Stimulated activated CD8-positive, alpha-beta memory T cell treated with anti-CD3 and anti-CD28 coated beads, Interleukin-7, amount 100 ng/mL, for 24 hours (primary cell): ENCODE measurements around the gene NUP37.
"Not testable (repeated sequence)": the region's sequence is repeated elsewhere in the genome, so short reads cannot be mapped to it uniquely, and the experiment has no call there.

Source experiments
- DNase-seq: peaks from one replicate; pipeline ENCODE4 v3.0.0-alpha.2; 2020; ENCODE audit warnings: low read depth

The NUP37 gene

DNA sequence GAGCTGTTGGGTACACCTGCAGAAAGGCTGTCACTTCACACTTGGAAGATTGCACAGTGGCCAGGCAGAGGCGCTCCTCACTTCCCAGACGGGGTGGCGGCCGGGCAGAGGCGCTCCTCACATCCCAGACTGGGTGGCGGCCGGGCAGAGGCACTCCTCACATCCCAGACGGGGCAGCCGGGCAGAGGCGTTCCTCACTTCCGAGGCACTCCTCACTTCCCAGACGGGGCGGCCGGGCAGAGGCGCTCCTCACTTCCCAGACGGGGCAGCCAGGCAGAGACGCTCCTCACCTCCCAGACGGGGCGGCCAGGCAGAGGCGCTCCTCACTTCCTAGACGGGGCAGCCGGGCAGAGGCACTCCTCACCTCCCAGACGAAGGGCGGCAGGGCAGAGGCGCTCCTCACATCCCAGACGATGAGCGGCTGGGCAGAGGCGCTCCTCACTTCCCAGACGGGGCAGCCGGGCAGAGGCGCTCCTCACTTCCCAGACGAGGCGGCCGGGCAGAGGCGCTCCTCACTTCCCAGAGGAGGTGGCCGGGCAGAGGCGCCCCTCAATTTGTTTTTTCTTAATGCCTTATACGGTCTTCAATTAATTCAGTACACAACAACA is 30.6 kb downstream of the NUP37 start:
- not testable (repeated sequence) for DNase-seq

DNA sequence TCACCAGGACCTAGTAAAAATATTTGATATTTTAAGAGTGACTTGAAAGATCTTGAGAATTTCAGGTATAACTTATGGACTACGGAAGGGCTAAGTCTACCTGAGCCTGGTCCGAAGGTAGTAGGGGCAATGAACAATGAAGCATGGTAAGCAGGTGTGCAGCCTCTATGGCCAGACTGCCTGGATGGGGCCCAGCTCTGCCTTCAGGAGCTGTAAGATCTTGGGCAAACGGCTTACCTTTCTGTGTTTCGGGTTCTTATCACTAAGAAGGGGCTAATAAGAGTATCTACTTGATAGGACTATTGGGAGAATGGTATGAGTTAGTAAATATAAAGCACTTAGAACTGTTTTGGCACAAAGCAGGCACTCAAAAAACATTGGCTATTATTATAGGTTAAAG is 39.1 kb downstream of the NUP37 start:
- no peak for DNase-seq

DNA sequence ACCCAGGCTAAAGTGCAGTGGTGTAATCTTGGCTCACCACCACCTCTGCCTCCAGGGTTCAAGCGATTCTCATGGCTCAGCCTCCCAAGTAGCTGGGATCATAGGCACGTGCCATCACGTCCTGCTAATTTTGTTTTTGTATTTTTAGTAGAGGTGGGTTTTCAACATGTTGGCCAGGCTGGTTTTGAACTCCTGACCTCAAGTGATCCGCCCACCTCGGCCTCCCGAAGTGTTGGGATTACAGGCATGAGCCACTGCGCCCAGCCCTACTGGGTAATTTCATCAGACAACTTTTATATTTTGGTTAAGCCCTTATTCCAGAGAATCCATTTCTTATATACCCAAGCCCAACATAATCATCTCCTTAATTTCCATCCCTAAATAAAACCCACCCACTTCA is 47.8 kb downstream of the NUP37 start:
- not testable (repeated sequence) for DNase-seq

DNA sequence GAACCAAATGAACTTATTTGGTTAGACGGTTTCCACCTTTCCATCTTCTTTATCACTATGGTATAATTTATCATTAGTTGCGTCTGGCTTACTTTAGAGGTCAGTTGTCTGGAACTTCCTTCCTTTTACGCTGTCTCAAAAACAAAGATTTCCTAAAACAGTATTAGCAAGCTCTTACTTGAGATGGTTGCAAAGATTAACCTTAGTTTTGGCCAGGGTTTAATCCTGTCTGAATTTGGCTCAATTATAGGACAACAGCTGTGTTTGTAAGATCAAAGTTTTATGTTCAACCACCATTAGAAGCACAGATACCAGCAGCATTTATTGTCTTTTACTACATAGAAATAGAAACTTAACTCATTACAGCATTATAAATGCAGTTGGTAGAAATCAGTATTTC is 50.2 kb downstream of the NUP37 start:
- no peak for DNase-seq

DNA sequence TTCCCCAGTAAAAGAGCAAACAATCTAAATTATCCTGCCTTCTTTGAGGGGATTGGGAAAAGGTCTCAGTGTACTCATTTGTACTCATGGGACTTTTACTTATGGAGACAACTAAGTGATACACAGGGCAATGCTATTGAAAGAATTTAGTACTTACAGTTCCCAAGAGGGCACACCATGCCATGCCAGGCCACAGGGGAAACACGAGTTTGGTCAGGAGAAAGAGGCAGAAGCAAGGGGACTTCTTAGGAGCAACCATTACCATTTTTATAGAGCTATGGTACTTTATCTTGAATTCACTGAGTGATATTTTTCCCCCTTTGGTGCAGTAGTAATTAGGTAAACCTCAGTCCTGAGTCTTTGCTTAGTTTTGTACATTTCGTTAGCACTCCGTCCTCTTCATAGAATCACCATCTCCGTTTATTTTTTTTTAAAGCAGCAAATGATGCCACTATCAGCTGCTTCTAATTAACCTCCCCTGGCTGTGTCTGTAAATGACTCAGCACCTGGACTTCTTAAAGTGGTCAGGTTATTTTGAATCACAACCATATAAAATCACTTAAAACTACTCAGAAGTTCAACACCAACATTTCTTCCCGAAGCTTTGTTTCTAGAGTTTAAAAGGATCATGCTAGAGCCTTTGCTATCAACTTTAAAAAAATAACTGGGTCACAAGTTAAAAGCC is 52.2 kb downstream of the NUP37 start:
- no peak for DNase-seq

DNA sequence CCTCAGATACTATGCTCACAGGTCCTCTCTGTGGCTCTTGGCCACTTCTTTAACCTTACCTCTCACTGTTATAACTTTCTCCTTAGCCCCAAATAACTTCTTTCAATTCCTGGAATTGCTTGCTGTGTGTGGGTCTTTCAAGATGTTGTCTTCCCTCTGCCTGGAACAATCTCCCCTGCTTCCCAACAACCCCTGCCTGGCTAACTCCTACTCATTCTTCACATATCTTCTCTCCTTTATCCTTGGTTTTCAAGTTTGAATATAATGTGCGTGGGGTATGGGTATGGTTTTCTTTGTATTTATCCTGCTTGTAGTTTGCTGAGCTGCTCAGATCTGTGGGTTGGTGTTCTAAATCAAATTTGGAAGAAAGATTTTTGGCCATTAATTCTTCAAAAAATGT is 55.4 kb downstream of the NUP37 start:
- DNase-seq = no peak

DNA sequence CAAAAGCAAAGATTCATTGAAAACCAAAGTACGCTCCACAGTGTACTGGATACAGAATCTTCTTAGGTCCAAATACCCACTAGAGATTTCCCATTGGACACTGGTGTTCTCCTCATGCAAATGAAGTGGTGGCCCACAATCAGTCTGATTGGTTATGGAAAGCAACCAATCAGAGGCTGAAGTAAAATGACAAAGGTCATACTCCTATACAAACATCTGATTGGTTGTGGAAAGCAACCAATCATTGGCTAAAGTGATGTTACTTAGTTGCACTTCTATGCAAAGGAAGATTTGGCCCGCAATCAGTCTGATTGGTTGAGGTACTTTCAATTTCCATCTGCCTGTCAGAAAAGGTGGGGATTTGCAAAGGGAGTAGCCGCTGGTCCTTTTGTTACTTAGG is 56.8 kb downstream of the NUP37 start:
- no peak for DNase-seq

DNA sequence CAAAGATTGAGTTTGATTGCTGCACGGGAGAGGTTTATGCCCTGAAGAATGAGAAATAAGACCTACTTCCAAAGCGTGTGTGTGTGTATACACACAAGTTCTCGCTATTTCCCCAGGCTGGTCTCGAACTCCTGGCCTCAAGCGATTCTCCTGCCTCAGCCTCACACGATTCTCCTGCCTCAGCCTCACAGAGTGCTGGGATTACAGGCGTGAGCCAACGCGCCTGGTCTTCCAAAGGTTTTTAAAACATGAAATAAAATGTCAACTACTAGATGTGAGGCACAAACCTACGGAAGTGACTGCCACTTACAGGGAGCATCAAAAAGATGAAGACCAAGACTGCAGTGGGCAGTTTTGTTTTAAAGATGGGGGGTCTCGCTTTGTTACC is 57.5 kb downstream of the NUP37 start:
- DNase-seq = no peak

DNA sequence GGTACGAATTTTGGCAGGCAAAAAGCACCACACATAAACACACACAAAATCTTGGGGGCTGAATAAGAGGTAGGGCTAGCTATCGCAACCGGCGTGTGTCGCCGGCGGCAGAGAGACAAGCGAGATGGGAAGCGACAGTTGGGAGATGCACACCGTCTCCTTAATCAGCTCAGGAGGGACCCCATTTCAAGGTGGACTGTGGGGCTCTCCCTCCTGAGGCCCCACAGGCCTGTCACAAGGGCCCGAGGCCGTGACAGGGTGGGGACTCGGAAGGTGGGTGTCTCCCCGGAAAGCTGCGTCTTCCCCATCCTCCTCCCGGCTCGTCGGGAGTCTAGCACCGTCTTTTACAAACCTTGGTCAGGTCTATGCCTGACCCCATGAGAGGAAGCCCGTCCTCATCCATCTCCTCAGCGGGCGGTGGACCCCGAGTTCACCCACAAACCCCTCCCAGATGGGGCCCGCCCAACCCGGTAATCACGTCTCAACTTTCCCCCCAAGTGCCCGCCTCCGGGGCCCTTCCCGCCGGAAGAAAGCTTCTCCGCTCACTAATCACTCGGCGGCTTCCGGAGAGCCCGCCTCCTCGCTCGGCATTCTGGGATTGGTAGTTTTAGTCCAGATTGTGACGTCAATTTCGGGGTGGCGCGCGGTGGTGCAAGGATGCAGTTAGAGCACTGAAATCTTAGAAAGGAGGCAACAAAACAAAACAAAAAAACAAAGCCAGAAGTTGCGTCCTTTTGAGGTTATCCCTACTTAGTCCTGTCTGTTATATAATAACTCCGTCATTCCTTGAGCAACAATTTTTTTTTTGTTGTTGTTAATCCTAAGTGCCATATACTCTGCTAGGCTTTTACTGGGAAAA is 58.1 kb downstream of the NUP37 start, which contains the start of gene WASHC3:
WASHC3 (minus strand) TSS at position 432 of the 859 bp plus-strand sequence; CDS start at position 403, 29 bp downstream.
- peak; percentile 89 for DNase-seq

DNA sequence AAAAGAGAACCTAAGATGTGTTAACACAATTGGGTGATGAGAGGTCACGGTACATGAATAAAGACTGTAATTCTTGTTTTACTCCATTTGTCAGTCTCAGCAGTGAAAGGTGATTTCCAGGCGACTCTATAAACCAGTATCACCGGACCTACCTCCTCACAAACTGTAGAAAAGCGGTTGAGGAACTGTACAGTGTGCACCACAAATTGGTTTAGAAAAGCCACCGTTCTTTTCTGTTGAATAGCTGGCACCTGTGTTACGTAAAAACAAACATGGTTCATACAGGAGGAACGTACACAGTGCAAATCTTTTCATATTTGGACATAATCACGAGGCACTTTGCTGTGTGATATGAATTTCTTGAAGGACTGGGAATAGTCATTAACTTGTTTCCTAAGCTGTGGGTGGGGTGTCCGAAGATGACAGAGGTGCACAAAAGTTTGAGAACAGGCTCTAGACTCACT is 58.8 kb downstream of the NUP37 start:
- no peak for DNase-seq

DNA sequence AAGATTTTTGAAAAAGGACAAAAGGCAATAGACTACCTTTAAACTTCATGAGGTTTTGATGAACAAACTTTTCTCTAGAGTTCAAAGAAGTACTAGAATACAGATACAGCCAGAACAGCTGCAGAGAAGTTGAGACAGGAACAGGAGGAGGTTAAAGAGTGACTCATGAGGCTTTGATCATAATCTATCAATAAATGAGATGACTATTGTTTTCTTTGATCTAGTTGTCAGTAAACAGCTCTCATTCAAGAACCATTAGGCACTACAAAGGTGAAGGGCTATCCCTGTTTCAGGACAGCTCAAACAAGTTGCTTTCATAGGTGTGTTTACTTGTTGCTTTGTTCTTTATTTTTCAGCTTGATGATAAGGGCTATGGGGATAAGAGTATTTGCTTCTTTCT is 60.6 kb downstream of the NUP37 start:
- no peak for DNase-seq

DNA sequence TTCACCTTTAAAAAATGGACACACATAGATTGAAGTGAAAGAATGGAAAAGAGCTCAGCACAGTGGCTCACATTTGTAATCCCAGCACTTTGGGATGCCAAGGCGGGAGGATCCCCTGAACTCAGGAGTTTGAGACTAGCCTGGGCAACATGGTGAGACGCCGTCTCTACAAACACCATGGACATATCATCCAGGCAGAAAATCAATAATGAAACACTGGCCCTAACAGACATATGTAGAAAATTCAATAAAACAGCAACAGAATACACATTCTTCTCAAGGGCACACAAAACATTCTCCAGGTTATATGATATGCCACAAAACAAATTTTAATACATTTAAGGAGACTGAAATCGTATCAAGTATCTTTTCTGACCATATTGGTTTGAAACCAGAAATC is 65.6 kb downstream of the NUP37 start:
- DNase-seq = no peak

DNA sequence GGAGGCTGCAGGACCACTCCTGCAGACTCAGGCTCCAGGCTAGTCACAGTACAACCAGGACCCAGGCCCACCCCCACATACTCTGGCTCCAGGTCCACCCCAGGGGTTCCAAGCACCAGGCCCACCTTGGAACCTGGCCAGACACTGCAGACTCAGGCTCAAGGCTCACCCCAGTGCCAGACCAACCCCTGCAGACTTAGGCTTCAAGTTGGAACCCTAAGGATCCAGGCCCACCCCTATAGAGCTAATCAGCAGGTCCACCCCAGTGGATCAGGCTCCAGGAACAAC is 66.9 kb downstream of the NUP37 start:
- DNase-seq = no peak

DNA sequence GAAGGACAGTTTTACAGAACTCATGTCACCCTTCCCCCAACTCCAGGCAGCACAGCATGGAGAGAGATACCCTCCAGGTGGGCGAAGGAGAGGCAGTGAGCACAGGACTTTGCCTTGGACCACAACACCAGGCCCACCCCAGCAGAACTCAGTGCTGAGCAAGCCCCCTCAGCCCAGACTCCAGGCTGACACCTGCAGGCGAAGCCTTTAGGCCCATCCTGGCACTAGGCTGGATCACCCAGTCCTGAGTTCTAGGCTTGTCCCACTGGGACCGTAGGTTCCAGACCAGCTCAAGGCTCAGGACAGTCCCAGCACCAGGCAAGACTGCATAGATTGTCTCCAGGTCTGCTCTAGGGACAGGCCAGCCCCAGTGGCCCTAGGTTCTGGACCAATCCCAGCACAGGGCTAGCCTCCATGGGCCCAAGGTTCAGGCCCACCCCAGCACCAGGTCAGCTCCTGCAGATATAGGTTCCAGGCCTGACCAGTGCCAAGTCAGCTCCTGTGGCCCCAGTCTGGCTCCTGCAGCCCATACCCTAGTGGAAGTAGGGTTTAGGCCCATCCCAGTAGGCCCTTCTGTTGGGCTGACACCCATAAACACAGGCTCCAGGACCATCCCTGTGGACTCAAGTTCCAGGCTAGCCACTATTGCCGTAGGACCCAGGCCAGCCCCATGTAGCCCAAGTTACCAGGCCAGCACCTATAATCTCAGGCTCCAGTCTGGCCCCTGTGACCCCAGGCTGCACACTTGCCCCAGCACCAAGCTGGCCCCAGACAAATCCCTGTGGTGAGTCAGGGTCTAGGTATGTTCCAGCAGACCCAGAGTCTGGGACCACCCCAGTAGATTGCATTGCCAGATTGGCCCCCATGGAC is 67.5 kb downstream of the NUP37 start:
- DNase-seq = no peak

DNA sequence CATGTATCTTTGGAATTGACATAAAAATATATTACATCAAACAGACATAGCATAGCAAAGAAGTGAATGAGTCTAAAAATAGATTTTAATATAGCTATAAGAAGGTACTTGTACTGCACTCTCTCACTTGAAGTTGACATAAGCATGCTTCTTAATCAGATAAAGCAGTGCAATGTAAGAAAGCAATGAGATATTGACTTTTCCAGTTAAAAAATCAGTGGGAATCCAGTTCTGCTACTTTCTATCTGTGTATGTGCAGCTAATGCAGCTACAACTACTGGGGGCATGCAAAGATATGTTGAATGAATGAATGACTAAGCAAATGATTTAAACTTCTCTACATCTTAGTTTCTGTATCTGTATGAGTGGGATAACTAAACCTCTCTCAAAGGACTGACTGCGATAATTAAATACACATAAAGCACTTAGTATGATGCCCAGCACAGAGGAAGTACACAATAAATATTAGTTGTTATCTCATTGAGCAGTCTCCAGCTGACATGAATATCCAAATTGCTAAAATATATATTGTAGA is 68.4 kb downstream of the NUP37 start:
- DNase-seq = no peak

DNA sequence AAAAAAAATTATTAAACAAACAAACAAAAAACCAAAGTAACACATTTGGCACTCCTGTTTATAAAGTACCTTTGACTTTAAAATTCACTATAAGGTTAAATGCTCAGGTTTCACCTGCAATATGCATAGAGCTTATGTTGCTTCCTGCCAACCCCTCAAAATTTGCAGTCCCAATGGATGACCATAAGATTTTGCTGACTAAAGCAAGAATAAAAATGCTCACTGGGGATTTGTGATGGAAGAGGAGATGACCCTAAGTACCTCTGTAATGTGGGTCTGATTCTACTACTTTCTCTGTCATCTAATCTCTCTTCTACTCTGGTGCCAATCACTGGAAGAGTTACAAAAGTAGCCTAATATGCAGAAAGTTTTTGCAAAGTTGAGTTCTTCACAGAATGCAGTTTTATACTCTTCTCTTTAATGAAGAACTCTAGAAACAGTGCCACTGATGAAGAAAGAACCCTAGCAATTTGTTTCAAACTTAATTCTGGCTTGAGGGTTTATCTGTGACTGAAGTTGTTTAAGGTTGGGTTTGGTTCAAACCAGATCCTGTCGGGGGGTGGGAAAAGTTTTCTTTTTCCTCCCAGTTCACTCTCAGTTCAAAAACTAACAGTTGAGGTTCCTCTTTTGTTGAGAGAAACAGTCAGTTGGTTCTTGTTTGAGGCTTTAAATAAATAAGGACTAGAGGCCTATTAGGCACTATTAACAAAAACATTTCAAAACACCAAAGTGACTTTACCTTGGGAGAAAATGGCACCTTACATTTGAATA is 69.1 kb downstream of the NUP37 start:
- DNase-seq = no peak

DNA sequence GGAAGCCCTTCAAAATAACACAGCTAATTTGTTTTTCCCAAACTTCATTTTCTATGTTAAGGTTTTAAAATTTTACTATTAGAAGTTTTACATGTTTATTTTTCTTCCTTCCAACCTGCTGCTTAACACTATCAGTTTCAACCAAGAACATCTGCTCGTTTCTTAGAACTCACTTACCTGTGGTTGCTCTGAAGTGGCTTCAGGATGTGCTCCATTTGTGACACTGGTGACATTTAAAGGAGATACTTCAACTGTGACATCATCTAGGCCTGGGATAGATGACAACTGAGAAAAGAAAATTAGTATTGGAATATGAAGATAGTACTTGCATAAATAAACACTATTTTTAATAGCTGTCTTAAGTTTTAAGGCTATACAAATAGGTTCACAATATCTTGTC is 76.0 kb downstream of the NUP37 start:
- DNase-seq = no peak

DNA sequence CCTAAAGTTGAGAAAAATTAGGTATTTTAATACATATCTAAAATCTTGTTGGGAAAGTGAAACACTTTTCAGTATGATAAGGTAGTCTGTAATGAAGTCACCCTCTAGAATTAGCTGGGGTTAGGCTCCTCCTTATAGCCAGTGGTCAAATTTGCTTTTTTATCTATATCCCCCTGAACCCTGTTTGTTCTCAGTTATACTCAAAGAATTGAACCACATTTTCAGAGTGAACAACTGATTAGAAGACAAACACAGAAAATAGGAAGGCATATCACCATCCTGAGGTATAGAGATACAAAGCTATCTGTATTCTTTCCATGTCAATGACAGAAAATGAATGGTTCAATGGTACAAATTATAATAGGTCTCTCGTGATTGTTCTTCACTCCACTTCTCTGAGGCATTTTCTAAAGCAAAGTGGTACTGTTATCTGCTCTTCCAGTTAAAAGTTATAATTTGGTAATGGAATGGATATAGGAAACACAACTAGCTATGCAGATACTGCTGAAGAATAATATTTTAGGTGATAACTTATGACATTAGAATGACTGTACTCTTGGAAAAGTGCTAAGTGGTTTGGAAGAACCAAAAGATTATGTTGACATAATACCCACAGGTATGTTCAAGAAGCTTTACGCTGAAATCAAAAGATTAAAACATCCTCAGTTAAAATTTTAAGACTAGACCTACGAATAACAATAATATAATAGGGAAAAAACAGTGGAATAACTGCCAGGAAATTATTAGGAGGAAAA is 85.7 kb downstream of the NUP37 start:
- no peak for DNase-seq

DNA sequence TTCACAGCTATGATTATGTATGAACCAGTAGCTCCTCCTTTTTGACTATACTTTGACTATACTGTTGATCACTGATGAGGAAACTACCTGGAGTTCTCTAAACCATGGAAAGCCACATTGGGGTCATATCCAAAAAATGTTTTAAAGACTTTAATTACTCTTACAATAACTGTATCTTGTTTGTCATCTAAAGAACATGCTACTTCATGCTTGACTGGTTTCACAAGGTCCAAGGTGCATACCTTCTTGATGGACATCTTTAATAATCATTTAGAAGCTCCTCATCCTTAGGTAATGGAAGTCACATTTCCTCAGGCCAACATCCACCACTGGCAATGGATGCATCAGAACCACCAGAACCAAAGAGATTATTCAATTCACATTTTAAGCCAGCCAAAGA is 88.1 kb downstream of the NUP37 start:
- no peak for DNase-seq

DNA sequence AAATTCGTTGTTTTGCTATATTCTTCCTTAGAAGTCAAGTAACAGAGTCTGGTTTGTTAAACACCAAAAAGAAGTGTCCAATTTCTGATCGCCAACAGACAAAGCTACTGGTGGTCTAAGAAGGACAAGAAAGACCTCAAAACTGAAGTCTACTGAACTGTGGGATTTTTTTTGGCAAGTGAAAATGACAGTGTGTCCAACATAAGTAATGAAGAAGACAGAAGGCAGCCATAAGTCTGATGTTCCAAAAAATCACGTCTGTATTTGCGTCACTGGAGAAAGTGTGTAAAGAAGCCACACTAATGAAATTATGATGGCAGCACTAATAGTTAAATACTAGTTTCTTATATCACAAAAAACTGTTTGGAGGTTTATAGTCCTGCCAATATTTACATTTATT is 90.8 kb downstream of the NUP37 start:
- DNase-seq = no peak
